Stomach (tissue), 9 donors: ENCODE data around the gene PRRT1B. TPM values are rescaled to one million over a fixed set of nuclear protein-coding genes. Genes with fewer than 3 reads are reported as not detected.

Experiments used
- DNase-seq, 2 donors: peaks; one replicate each; pipeline versions ENCODE4 v3.0.0 to v3.0.0-alpha.2; 2013 to 2019
- H3K27ac ChIP-seq, 5 donors: fragments of 200-600 bp in 4 of 5; sonication (generic) in 4 of 5; one replicate each; pipeline ENCODE4 v1.5.1; 2013 to 2019; ENCODE audit warnings: mild to moderate bottlenecking in 1 of 5, moderate library complexity in 1 of 5
- H3K27me3 ChIP-seq, 3 donors: fragments of 200-600 bp; sonication (generic); one replicate each; pipeline ENCODE4 v1.5.1; 2017 to 2019; ENCODE audit warnings: mixed run types in 1 of 3
- H3K36me3 ChIP-seq, 4 donors: fragments of 200-600 bp; sonication (generic); 1 replicate in 3 of 4; 2 replicates in 1 of 4; pipeline ENCODE4 v1.5.1; 2016 to 2019
- H3K4me1 ChIP-seq, 4 donors: fragments of 200-600 bp; sonication (generic); one replicate each; pipeline ENCODE4 v1.5.1; 2016 to 2019
- H3K4me3 ChIP-seq, 4 donors: fragments of 200-600 bp; sonication (generic) in 3 of 4; one replicate each; pipeline ENCODE4 v1.5.1; 2016 to 2019; ENCODE audit warnings: mild to moderate bottlenecking in 1 of 4
- H3K9me3 ChIP-seq, 4 donors: fragments of 200-600 bp; sonication (generic); one replicate each; pipeline ENCODE4 v1.5.1; 2016 to 2019
- CTCF ChIP-seq, 7 experiments: fragments of 450-650 bp in 4 of 7; fragments of 200-600 bp in 3 of 7; sonication (generic) in 3 of 7; IDR thresholded peaks; one replicate each; pipeline ENCODE4 v1.5.1; 2016 to 2019; ENCODE audit warnings: antibody characterized with exemption in 7 of 7, control low read depth in 2 of 7, mild to moderate bottlenecking in 1 of 7
- EP300 ChIP-seq: sonication (generic); formaldehyde crosslinking; IDR thresholded peaks from one replicate; pipeline ENCODE4 v1.6.1; 2017; ENCODE audit warnings: antibody characterized with exemption
- POLR2A ChIP-seq, 4 donors: fragments of 450-650 bp; IDR thresholded peaks; one replicate each; pipeline ENCODE4 v1.6.1; 2016; ENCODE audit warnings: antibody characterized with exemption in 4 of 4, control low read depth in 2 of 4, mild to moderate bottlenecking in 1 of 4, moderate library complexity in 1 of 4
- POLR2AphosphoS5 ChIP-seq, 3 donors: sonication (generic); formaldehyde crosslinking; IDR thresholded peaks; one replicate each; pipeline ENCODE4 v1.6.1; 2016; ENCODE audit warnings: antibody characterized with exemption in 3 of 3
- WGBS, 5 donors: extraction: QIAGEN DNeasy Blood & Tissue Kit in 3 of 5; methylation state at CpG; one replicate each; pipeline versions ENCODE4 v1.1.5 to v1.1.7; 2013 to 2018; 5-methylcytosine and 5-hydroxymethylcytosine counted together
- intact Hi-C: fragments of 100-400 bp; cut with DNase I; formaldehyde crosslinking; loops from one replicate; pipeline ENCODE4 v1.15.1; 2023; ENCODE audit warnings: low total_unique reads
- polyA plus RNA-seq, 3 donors: library from polyadenylated mRNA; stranded (reverse); fragments of 200-250 nt; gene quantifications; one replicate each; pipeline ENCODE4 v1.2.3, GENCODE V29; 2013
- total RNA-seq, 5 donors: library from RNA; depleted of rRNA; stranded (reverse); fragments of >200 nt; gene quantifications; one replicate each; pipeline versions ENCODE4 v1.1.0 to v1.2.3, GENCODE V29; 2014 to 2016
- donor health status: healthy with polysubstance abuse.
- donor health status: Bipolar disorder and iron deficiency.
- donor health status: healthy.

PRRT1B gene
- total and polyA plus RNA-seq, 8 donors = 0.48 to 10.9 (median 1.6) TPM; not detected in 2

- H3K27ac ChIP-seq = no peak overlapping the region
- intact Hi-C loops = no loop called here
Measured at GRCh38 chr9:131583836-131584555, 38.7 kb downstream of the PRRT1B start.

GRCh38 chr9:131584858-131585257 is 39.5 kb downstream of the PRRT1B start:
- Histone ChIP-seq H3K27me3 (no peaks in the 10 kb centered on the region), H3K4me3 (no peak overlapping the region), H3K9me3 (no peaks in the 10 kb centered on the region), H3K27ac (peak overlapping the region in 1 of 5 donors; percentile 0), H3K4me1 (peaks cover 0 to 15% (median 2%) of the 10 kb centered on the region in 4 donors), H3K36me3 (peaks cover 64 to 89% (median 88%) of the 10 kb centered on the region in 4 donors)
- intact Hi-C loops = no loop called here
- DNase-seq = no peak
- WGBS, 5 donors = 77 to 88% (median 81%) methylated on average over 7 of the region's 7 CpGs
- TF ChIP-seq POLR2A (IDR thresholded peaks at IDR 0.05) = no peak
- TF ChIP-seq POLR2AphosphoS5 (IDR thresholded peaks at IDR 0.05) = no peak
- no peak for TF ChIP-seq EP300
- no peak for TF ChIP-seq CTCF (IDR thresholded peaks at IDR 0.05)

More at GRCh38 chr9:131583836-131584555, 38.7 kb downstream of the PRRT1B start:
- WGBS, 5 donors = 93 to 96% (median 95%) methylated on average over 24 to 27 of the region's 27 CpGs
- Histone ChIP-seq H3K27me3 (no peaks in the 10 kb centered on the region), H3K4me3 (no peak overlapping the region), H3K4me1 (peaks cover 0 to 21% (median 3%) of the 10 kb centered on the region in 4 donors), H3K9me3 (no peaks in the 10 kb centered on the region), H3K36me3 (peaks cover 64 to 89% (median 88%) of the 10 kb centered on the region in 4 donors)
- no peak for TF ChIP-seq EP300
- TF ChIP-seq POLR2AphosphoS5 (IDR thresholded peaks at IDR 0.05) = no peak
- no peak for TF ChIP-seq CTCF (IDR thresholded peaks at IDR 0.05)
- no peak for TF ChIP-seq POLR2A (IDR thresholded peaks at IDR 0.05)
- no peak for DNase-seq

- Histone ChIP-seq H3K4me3 (no peak overlapping the region), H3K4me1 (peaks cover 0 to 16% (median 0%) of the 10 kb centered on the region in 4 donors), H3K9me3 (no peaks in the 10 kb centered on the region), H3K27me3 (no peaks in the 10 kb centered on the region), H3K36me3 (peaks cover 59 to 89% (median 88%) of the 10 kb centered on the region in 4 donors), H3K27ac (peak overlapping the region in 2 of 5 donors; percentile 0 to 46)
- peak in 1 of 2 donors; percentile 50 for DNase-seq
- intact Hi-C loops = no loop called here
- TF ChIP-seq POLR2A (IDR thresholded peaks at IDR 0.05) (no peak), EP300 (no peak), POLR2AphosphoS5 (IDR thresholded peaks at IDR 0.05) (no peak), CTCF (IDR thresholded peaks at IDR 0.05) (no peak)
- 66 to 76% (median 71%) methylated on average over 7 to 8 of the region's 8 CpGs for WGBS, 5 donors
Measured at GRCh38 chr9:131585375-131585774, 40.1 kb downstream of the PRRT1B start.

- H3K4me3 ChIP-seq = no peak overlapping the region
- TF ChIP-seq POLR2AphosphoS5 (IDR thresholded peaks at IDR 0.05) (no peak), CTCF (IDR thresholded peaks at IDR 0.05) (no peak), EP300 (no peak), POLR2A (IDR thresholded peaks at IDR 0.05) (no peak)
- H3K36me3 ChIP-seq = peaks cover 48 to 86% (median 81%) of the 10 kb centered on the region in 4 donors
- H3K27ac ChIP-seq = no peak overlapping the region
- no peaks in the 10 kb centered on the region for H3K27me3 ChIP-seq
- no peak for DNase-seq
- no peaks in the 10 kb centered on the region for H3K9me3 ChIP-seq
- WGBS, 5 donors = 84 to 90% (median 86%) methylated on average over 8 to 9 of the region's 9 CpGs
- intact Hi-C loops = no loop called here
- peaks cover 0 to 32% (median 3%) of the 10 kb centered on the region in 4 donors for H3K4me1 ChIP-seq
Measured at GRCh38 chr9:131587331-131587730, 42.0 kb downstream of the PRRT1B start.
